Tibial artery (tissue), 4 donors: ENCODE results near the gene NACAD.

Experiments
- DNase-seq, 2 donors: peaks; one replicate each; pipeline ENCODE4 v3.0.0-alpha.2; 2019
- H3K27ac ChIP-seq, 2 donors: fragments of 200-600 bp; sonication (generic) in 1 of 2; 1 replicate in 1 of 2; 2 replicates in 1 of 2; pipeline ENCODE4 v1.5.1; 2018 to 2019; ENCODE audit warnings: mild to moderate bottlenecking in 1 of 2
- H3K27me3 ChIP-seq, 2 donors: fragments of 200-600 bp; sonication (generic) in 1 of 2; one replicate each; pipeline versions ENCODE4 v1.5.1 to v1.6.0; 2016 to 2019
- H3K36me3 ChIP-seq, 3 donors: fragments of 200-600 bp; sonication (generic) in 2 of 3; one replicate each; pipeline ENCODE4 v1.5.1; 2016 to 2019; ENCODE audit warnings: mild to moderate bottlenecking in 2 of 3
- H3K4me1 ChIP-seq, 4 donors: fragments of 200-600 bp; sonication (generic) in 2 of 4; 1 replicate in 3 of 4; 2 replicates in 1 of 4; pipeline ENCODE4 v1.5.1; 2016 to 2019
- H3K4me3 ChIP-seq, 2 donors: fragments of 200-600 bp; sonication (generic) in 1 of 2; 1 replicate in 1 of 2; 2 replicates in 1 of 2; pipeline ENCODE4 v1.5.1; 2018 to 2019; ENCODE audit warnings: mild to moderate bottlenecking in 2 of 2
- H3K9me3 ChIP-seq, 3 donors: fragments of 200-600 bp; sonication (generic) in 1 of 3; one replicate each; pipeline ENCODE4 v1.5.1; 2016 to 2019
- intact Hi-C: fragments of 100-400 bp; cut with DNase I; formaldehyde crosslinking; loops from one replicate; pipeline ENCODE4 v1.15.0; 2023; ENCODE audit warnings: low total_unique reads
- TF ChIP-seq, protein P1 (sequence below), 2 experiments: fragments of 200-600 bp in 1 of 2; fragments of 450-650 bp in 1 of 2; IDR thresholded peaks; one replicate each; pipeline ENCODE4 v1.5.1; 2017 to 2019; ENCODE audit warnings: antibody characterized with exemption in 2 of 2, mild to moderate bottlenecking in 1 of 2, moderate library complexity in 1 of 2

NACAD gene

DNA sequence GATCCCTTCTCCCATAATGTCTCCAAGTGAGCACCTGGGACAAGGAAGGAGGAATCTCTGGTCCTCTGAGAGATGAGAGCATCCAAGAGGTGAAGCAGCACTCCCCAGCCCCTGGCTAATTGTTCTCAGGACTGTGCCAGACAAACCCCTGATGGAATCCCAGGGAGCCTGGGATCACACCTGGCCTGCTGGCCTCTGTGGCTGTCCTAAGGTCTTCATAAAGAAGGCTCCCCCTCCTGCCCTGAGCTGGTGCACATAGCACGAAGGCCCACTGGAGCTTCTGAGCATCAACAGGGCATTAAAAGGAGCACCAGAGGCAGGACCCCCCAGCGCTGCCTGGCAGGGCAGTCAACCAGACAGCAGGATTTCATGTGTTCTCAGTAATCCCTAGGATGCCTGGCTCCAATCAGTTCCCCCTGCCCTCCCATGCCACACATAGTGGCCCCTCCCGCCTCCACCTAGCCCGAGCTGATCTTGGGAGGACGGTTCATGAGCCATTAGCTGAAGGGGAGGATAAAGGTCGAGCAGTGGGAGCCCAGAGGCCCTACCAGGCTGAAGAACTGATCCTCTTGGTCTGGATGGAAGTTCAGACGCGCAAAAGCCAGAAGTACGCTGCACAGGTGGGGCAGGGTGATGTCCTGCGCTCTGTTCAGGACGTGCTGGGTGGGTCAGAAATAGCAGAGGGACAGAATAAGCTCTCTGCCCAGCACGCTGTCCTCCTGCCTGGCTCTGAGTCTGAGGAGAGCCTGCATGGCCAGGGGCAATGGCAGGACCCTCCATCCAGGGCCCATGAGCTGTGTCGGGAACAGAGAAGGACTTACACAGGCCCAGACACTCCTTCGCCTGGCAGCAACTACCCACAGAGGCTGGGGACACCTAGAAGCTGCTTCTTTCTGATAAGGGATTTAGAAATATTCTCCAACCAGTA lies 14.3 kb upstream of the NACAD start:
- H3K9me3 ChIP-seq: no peaks in the 10 kb centered on the region
- H3K36me3 ChIP-seq: peaks cover 86 to 100% (median 88%) of the 10 kb centered on the region in 3 donors
- TF ChIP-seq, protein P1, sequence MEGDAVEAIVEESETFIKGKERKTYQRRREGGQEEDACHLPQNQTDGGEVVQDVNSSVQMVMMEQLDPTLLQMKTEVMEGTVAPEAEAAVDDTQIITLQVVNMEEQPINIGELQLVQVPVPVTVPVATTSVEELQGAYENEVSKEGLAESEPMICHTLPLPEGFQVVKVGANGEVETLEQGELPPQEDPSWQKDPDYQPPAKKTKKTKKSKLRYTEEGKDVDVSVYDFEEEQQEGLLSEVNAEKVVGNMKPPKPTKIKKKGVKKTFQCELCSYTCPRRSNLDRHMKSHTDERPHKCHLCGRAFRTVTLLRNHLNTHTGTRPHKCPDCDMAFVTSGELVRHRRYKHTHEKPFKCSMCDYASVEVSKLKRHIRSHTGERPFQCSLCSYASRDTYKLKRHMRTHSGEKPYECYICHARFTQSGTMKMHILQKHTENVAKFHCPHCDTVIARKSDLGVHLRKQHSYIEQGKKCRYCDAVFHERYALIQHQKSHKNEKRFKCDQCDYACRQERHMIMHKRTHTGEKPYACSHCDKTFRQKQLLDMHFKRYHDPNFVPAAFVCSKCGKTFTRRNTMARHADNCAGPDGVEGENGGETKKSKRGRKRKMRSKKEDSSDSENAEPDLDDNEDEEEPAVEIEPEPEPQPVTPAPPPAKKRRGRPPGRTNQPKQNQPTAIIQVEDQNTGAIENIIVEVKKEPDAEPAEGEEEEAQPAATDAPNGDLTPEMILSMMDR (IDR thresholded peaks at IDR 0.05): no peak
- H3K4me3 ChIP-seq: no peak overlapping the region
- no peak overlapping the region for H3K27ac ChIP-seq
- H3K4me1 ChIP-seq: peaks cover 0 to 6% (median 5%) of the 10 kb centered on the region in 4 donors
- intact Hi-C loops: no loop called here
- H3K27me3 ChIP-seq: no peaks in the 10 kb centered on the region
- peak in 1 of 2 donors; percentile 42 for DNase-seq

GRCh38 chr7:45101748-45102147 lies 13.0 kb upstream of the NACAD start:
- no peaks in the 10 kb centered on the region for H3K9me3 ChIP-seq
- TF ChIP-seq, protein P1 (IDR thresholded peaks at IDR 0.05): no peak
- peak in 1 of 2 donors; percentile 21 for DNase-seq
- peaks cover 73 to 90% (median 76%) of the 10 kb centered on the region in 3 donors for H3K36me3 ChIP-seq
- no peaks in the 10 kb centered on the region for H3K4me1 ChIP-seq
- no peak overlapping the region for H3K4me3 ChIP-seq
- H3K27me3 ChIP-seq: no peaks in the 10 kb centered on the region
- intact Hi-C loops: no loop called here
- H3K27ac ChIP-seq: no peak overlapping the region

DNA sequence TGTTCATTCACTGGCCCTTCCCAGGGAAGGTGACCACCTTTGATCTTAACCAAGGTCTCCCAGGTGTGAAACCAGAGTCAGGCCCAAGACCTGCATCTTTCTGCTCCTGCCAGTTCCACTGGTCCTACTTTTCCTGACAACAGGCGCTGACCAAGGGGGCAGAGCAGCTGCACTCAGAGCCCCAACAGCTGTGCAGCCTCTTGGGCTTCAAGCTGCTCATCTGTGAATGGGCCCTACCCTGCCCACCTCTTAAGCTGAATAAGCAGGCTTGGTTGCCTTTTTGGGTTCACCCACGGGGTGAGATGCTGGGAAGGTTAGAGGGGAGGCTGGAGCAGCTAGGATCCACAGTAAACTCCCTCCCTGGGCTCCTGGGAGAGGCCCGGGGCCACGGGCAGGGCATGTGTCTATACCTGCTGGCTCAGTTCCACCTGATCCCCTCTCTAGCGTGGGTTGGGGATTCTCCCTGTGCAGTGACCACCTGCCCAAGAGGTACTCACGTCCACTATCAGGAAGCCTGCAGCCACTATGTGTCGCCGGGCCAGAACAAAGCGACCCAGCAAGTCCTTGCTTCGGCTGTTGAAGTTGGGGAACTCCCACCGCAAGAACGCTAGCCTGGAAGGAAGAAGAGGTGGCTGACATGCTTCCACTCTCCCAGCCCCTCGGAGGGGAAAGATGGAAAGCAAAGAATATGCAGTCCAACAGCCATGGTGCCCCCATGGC lies 12.2 kb upstream of the NACAD start:
- peaks cover 64 to 82% (median 71%) of the 10 kb centered on the region in 3 donors for H3K36me3 ChIP-seq
- no peaks in the 10 kb centered on the region for H3K27me3 ChIP-seq
- intact Hi-C loops: no loop called here
- H3K4me3 ChIP-seq: no peak overlapping the region
- no peak overlapping the region for H3K27ac ChIP-seq
- TF ChIP-seq, protein P1 (IDR thresholded peaks at IDR 0.05): no peak
- peak in 1 of 2 donors; percentile 50 for DNase-seq
- H3K4me1 ChIP-seq: no peaks in the 10 kb centered on the region
- no peaks in the 10 kb centered on the region for H3K9me3 ChIP-seq

DNA sequence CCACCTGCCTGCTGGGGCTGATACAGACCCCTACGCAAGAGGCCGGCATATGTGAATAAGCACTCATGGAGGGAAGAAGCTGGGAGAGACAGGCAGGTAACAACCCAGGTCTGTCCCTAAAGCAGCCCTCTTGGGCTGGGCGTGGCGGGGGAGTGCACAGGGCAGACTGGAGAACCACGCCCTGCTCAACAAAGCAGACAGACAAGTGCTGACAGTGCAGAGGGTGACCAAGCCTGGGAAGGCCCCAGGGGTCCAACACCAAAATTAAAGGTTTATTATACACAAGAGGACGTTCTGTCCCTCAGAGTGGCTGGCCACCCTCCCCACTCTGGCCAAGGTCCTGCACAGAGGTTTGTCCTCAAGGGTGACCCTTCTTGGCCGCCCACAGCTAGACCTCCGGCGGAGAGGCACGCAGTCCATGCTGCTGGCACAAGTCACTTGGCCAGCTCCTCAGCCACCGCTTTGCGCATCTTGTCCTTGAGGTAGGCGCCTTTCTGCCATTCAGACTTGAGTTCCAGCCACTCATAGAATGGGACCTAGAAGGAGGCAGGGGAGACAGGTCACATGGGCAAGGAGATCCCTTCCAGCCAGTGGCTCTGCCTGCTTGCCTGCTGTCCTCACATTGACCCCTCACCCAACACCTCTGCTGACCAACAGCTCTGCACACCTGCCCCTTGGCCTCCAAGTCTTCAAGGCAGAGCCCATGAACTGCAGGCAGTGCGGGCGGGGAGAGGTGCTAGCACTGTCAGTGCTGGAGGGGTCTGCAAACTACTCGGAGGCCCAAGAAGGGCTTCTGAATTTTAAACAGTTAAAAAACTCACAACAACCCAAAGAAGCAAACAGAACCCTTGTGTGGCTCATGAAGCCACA lies 11.4 kb upstream of the NACAD start:
- intact Hi-C loops: no loop called here
- Histone ChIP-seq H3K4me1 (no peaks in the 10 kb centered on the region), H3K27me3 (no peaks in the 10 kb centered on the region), H3K4me3 (no peak overlapping the region), H3K9me3 (no peaks in the 10 kb centered on the region), H3K36me3 (peaks cover 56 to 74% (median 63%) of the 10 kb centered on the region in 3 donors), H3K27ac (no peak overlapping the region)
- DNase-seq: peak in 1 of 2 donors; percentile 60
- TF ChIP-seq, protein P1 (IDR thresholded peaks at IDR 0.05): no peak
